Osteoblast (primary cell): ENCODE results near the gene CDS1. TPM values are rescaled to one million over a fixed set of nuclear protein-coding genes. Genes with fewer than 3 reads are reported as not detected.

Source experiments
- DNase-seq: peaks from one replicate; pipeline ENCODE4 v3.0.0; 2011; ENCODE audit warnings: low spot score, mixed read lengths; ENCODE audit not compliant: insufficient read length; ENCODE audit errors: missing footprints
- H2AFZ ChIP-seq: 2 replicates; pipeline ENCODE4 v1.6.0; 2011; ENCODE audit warnings: mild to moderate bottlenecking, low read length
- H3K27ac ChIP-seq: 2 replicates; pipeline ENCODE4 v1.5.1; 2011; ENCODE audit warnings: mild to moderate bottlenecking, low read depth, low read length, moderate library complexity
- H3K27me3 ChIP-seq: 2 replicates; pipeline ENCODE4 v1.6.0; 2012; ENCODE audit warnings: mild to moderate bottlenecking, control low read depth, inconsistent platforms, low read length, moderate library complexity; ENCODE audit not compliant: insufficient read depth
- H3K36me3 ChIP-seq: 2 replicates; pipeline ENCODE4 v1.5.1; 2011; ENCODE audit warnings: mild to moderate bottlenecking, low read length, control low read depth, moderate library complexity; ENCODE audit not compliant: insufficient read depth
- H3K4me1 ChIP-seq: 2 replicates; pipeline ENCODE4 v1.5.1; 2011; ENCODE audit warnings: mild to moderate bottlenecking, low read length, control low read depth, moderate library complexity; ENCODE audit not compliant: insufficient read depth
- H3K4me2 ChIP-seq: 2 replicates; pipeline ENCODE4 v1.6.0; 2011; ENCODE audit warnings: mild to moderate bottlenecking, low read length; ENCODE audit not compliant: insufficient read depth
- H3K4me3 ChIP-seq: fragments of 200-600 bp; sonication (generic); 3 replicates; pipeline ENCODE4 v1.5.1; 2012; ENCODE audit warnings: mild to moderate bottlenecking, low read length, inconsistent platforms; ENCODE audit not compliant: insufficient read depth
- H3K79me2 ChIP-seq: 2 replicates; pipeline ENCODE4 v1.6.0; 2012; ENCODE audit warnings: mild to moderate bottlenecking, low read length, control low read depth, inconsistent platforms; ENCODE audit not compliant: insufficient read depth
- H3K9me3 ChIP-seq: 2 replicates; pipeline ENCODE4 v1.5.1; 2011; ENCODE audit warnings: low read depth, low read length, control low read depth
- H4K20me1 ChIP-seq: 2 replicates; pipeline ENCODE4 v1.6.0; 2012; ENCODE audit warnings: mild to moderate bottlenecking, low read length, control low read depth; ENCODE audit not compliant: insufficient read depth
- total RNA-seq: library from RNA; depleted of rRNA; stranded (reverse); fragments of >200 nt; gene quantifications from 2 replicates; pipeline ENCODE4 v1.2.3, GENCODE V29; 2012
- TF ChIP-seq, protein P1 (sequence below): IDR thresholded peaks from 2 replicates; pipeline ENCODE4 v1.5.1; 2011; ENCODE audit warnings: mild to moderate bottlenecking, low read depth, low read length, moderate library complexity; ENCODE audit errors: extremely low read depth

CDS1 gene
- total RNA-seq, 1 donor = under 0.01 TPM

- H3K27me3 ChIP-seq = no peaks in the 10 kb centered on the region
- no peaks in the 10 kb centered on the region for H3K36me3 ChIP-seq
- H3K4me3 ChIP-seq = no peak overlapping the region
Measured at GRCh38 chr4:84562156-84562555, 20.8 kb upstream of the CDS1 start.

GRCh38 chr4:84563002-84563401, 19.9 kb upstream of the CDS1 start:
- no peaks in the 10 kb centered on the region for H3K79me2 ChIP-seq
- no peak overlapping the region for H3K4me3 ChIP-seq
- H3K27me3 ChIP-seq = no peaks in the 10 kb centered on the region
- no peaks in the 10 kb centered on the region for H3K9me3 ChIP-seq
- no peaks in the 10 kb centered on the region for H4K20me1 ChIP-seq
- TF ChIP-seq, protein P1, sequence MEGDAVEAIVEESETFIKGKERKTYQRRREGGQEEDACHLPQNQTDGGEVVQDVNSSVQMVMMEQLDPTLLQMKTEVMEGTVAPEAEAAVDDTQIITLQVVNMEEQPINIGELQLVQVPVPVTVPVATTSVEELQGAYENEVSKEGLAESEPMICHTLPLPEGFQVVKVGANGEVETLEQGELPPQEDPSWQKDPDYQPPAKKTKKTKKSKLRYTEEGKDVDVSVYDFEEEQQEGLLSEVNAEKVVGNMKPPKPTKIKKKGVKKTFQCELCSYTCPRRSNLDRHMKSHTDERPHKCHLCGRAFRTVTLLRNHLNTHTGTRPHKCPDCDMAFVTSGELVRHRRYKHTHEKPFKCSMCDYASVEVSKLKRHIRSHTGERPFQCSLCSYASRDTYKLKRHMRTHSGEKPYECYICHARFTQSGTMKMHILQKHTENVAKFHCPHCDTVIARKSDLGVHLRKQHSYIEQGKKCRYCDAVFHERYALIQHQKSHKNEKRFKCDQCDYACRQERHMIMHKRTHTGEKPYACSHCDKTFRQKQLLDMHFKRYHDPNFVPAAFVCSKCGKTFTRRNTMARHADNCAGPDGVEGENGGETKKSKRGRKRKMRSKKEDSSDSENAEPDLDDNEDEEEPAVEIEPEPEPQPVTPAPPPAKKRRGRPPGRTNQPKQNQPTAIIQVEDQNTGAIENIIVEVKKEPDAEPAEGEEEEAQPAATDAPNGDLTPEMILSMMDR = no peak
- H3K27ac ChIP-seq = no peak overlapping the region
- no peak overlapping the region for H2AFZ ChIP-seq
- no peaks in the 10 kb centered on the region for H3K36me3 ChIP-seq
- no peaks in the 10 kb centered on the region for H3K4me1 ChIP-seq
- DNase-seq = no peak
- H3K4me2 ChIP-seq = no peak overlapping the region

More at GRCh38 chr4:84562156-84562555, 20.8 kb upstream of the CDS1 start:
- H4K20me1 ChIP-seq = no peaks in the 10 kb centered on the region
- H3K4me1 ChIP-seq = no peaks in the 10 kb centered on the region
- TF ChIP-seq, protein P1 = no peak
- H3K4me2 ChIP-seq = no peak overlapping the region
- no peaks in the 10 kb centered on the region for H3K79me2 ChIP-seq
- no peaks in the 10 kb centered on the region for H3K9me3 ChIP-seq
- DNase-seq = no peak
- H2AFZ ChIP-seq = no peak overlapping the region
- H3K27ac ChIP-seq = no peak overlapping the region

- no peaks in the 10 kb centered on the region for H4K20me1 ChIP-seq
- TF ChIP-seq, protein P1 = no peak
- no peaks in the 10 kb centered on the region for H3K36me3 ChIP-seq
- H3K79me2 ChIP-seq = no peaks in the 10 kb centered on the region
- no peaks in the 10 kb centered on the region for H3K9me3 ChIP-seq
- H2AFZ ChIP-seq = no peak overlapping the region
- no peak overlapping the region for H3K27ac ChIP-seq
- no peak for DNase-seq
- H3K27me3 ChIP-seq = no peaks in the 10 kb centered on the region
- no peak overlapping the region for H3K4me3 ChIP-seq
- no peaks in the 10 kb centered on the region for H3K4me1 ChIP-seq
- H3K4me2 ChIP-seq = no peak overlapping the region
Measured at GRCh38 chr4:84565951-84566350, 17.0 kb upstream of the CDS1 start.

DNA sequence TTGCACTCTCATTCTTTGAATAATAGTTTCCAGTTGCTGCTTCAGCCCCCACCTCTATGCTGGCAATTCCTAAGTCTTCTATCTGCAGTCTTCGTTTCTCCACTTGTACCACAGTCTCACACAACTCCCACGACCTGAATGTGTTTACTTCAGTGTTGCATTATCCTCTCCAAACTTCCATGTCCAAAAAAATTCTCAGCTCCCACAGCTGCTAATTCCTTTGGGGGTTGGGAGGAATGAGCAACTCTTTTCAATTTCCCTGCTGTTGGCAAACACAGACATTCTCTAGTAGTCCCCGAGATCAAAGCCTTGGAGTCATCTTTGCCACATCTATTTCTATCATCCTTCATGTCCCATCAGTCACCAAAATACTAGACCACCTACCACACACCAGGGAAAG, 14.4 kb upstream of the CDS1 start:
- TF ChIP-seq, protein P1 = no peak
- H3K4me1 ChIP-seq = no peaks in the 10 kb centered on the region

More for the DNA sequence above, 14.4 kb upstream of the CDS1 start:
- no peaks in the 10 kb centered on the region for H3K36me3 ChIP-seq
- no peak for DNase-seq
- no peaks in the 10 kb centered on the region for H3K79me2 ChIP-seq
- no peak overlapping the region for H2AFZ ChIP-seq
- no peaks in the 10 kb centered on the region for H3K9me3 ChIP-seq
- no peaks in the 10 kb centered on the region for H4K20me1 ChIP-seq
- H3K4me3 ChIP-seq = no peak overlapping the region
- no peak overlapping the region for H3K4me2 ChIP-seq
- no peak overlapping the region for H3K27ac ChIP-seq
- no peaks in the 10 kb centered on the region for H3K27me3 ChIP-seq
